ENCODE data around the gene CDH23.

DNA sequence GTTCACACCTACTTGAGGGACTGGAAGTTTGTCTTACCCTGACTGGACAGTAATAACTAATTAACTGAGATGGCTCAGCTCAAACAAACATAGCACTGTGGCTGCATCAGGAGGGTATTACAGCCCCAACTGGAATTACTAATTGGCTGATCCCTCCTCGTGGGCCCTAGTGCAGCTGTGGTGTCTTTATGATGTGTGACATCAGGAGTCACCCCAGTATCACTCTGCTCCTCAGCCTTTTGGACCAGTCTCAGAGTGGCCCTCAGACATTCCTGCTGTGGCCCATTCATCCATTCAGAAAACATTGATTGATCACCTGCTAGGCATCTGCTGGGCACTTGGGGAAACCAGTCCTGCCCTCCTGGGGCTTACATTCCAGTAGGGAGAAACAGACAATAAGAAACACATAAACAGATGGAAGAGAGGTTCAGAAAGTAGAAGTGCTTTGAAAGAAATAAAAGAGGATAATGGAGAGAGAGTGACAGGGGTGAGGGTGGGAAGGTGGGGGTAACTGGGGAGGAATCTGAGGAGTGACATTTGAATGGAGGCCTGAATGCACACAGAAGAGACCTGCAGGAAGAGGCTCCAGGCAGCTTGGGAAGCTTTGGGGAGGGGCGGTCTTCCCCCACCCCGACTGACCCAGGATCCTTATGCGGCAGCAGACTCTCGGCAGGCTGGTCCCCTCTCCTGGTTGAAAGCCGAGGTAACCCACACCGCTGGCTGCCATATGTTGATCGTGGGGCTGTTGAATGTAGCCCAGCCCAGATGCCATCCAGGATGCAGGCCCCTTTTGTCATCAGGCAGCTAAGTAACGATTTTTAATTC is 209.7 kb downstream of the CDH23 start:
- TF ChIP-seq, protein P1, sequence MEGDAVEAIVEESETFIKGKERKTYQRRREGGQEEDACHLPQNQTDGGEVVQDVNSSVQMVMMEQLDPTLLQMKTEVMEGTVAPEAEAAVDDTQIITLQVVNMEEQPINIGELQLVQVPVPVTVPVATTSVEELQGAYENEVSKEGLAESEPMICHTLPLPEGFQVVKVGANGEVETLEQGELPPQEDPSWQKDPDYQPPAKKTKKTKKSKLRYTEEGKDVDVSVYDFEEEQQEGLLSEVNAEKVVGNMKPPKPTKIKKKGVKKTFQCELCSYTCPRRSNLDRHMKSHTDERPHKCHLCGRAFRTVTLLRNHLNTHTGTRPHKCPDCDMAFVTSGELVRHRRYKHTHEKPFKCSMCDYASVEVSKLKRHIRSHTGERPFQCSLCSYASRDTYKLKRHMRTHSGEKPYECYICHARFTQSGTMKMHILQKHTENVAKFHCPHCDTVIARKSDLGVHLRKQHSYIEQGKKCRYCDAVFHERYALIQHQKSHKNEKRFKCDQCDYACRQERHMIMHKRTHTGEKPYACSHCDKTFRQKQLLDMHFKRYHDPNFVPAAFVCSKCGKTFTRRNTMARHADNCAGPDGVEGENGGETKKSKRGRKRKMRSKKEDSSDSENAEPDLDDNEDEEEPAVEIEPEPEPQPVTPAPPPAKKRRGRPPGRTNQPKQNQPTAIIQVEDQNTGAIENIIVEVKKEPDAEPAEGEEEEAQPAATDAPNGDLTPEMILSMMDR (IDR thresholded peaks at IDR 0.05; ENCODE audit: low read length): no peak
- no peak for TF ChIP-seq EZH2 (optimal IDR thresholded peaks at IDR 0.05; ENCODE audit: low read depth, low read length)
- no peak for TF ChIP-seq EZH2phosphoT487 (IDR thresholded peaks at IDR 0.05; ENCODE audit: low read length)

All from MM.1S (cell line).